Central memory CD4-positive, alpha-beta T cell (primary cell): Measurements from ENCODE around the gene EIF4G3.
"Not testable (repeated sequence)": the region's sequence is repeated elsewhere in the genome, so short reads cannot be mapped to it uniquely, and the experiment has no call there.

Experiments
- DNase-seq: peaks from one replicate; pipeline ENCODE4 v3.0.0; 2022

Gene EIF4G3

GRCh38 chr1:21149855-21150432 lies 26.8 kb downstream of the EIF4G3 start:
- no peak for DNase-seq

DNA sequence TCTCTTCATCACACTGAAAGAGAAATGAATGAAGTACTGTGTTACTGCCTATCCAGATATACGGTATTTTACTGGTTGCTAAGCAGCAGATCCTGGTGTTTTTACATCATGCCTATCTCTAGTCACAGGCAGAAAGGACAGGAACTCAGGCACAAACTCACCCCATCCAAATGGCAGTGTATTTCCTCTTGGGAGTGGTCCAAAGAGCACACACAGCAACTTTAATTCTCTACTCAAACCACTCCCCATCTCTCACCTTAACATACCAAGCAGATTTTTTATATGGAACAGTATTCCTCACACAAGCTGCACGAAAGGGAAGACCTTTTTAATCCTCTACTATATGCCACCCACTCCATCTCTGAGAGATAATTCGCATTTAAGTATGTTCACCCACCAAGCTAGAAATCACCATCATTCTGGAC lies 27.3 kb downstream of the EIF4G3 start:
- no peak for DNase-seq

DNA sequence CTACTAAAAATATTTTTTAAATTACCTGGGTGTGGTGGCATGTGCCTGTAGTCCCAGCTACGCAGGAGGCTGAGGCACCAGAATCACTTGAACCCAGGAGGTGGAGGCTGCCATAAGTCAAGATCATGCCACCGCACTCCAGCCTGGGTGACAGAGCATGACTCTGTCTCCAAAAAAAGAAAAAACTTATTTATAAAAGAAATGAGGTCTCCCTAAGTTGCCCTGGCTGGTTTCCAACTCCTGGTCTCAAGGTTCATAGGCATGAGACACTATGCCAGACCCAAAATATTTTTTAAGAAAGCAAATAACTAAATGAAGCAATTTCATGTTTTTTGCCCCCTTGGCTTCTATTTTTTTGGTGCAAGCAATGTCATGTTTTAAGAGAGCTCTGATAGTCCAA lies 32.9 kb downstream of the EIF4G3 start:
- no peak for DNase-seq

DNA sequence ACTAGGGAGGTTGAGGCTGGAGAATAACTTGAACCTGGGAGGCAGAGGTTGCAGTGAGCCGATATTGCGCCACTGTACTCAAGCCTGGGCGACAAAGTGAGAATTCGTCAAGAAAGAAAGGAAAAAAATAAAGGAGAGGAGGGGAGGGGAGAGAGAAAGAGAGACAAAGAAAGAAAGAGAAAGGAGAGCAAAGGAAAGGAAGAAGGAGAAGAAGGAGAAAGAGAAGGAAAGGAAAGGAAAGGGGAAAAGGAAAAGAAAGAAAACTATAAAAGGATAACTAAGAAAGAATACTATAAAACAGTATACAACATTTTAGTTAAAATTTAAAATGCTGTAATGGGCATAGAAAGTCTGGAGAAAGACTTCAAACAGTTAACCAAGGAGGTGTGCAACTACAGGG lies 33.6 kb downstream of the EIF4G3 start:
- no peak for DNase-seq

DNA sequence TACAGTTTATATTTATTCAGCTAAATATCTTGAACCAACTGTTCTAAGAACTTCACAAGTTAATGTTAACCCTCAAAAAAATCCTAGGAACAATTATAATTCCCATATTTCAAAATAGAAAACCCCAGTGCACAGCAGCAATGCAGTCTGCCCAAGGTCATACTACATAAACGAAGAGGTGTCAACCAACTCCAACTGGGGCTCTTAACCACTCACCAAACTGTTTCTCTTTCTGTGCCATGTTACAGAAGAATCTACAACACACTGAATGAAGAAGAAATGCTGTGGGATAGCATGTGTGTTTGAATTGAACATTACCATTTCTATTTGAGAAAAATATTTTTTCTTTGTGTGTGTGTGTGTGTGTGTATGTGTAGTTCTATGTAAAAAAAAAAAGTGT lies 35.7 kb downstream of the EIF4G3 start:
- DNase-seq, result no peak

DNA sequence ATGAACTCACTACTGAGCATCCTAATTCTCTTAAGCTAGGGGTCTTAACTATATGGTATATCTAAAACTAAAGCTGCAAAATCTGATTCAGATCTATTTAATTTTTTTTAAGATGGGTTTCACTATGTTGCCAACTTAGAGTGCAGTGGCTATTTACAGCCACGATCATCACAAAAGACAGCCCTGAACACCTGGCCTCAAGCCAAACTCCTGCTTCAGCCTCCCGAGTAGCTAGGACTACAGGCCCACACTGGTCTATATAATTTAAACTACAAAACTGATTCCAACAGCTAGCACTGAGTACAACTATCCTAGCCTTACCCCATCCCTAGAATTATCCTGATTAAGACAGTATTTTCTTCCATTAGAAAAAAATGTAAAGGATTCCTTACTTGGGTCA lies 37.1 kb downstream of the EIF4G3 start:
- no peak for DNase-seq

DNA sequence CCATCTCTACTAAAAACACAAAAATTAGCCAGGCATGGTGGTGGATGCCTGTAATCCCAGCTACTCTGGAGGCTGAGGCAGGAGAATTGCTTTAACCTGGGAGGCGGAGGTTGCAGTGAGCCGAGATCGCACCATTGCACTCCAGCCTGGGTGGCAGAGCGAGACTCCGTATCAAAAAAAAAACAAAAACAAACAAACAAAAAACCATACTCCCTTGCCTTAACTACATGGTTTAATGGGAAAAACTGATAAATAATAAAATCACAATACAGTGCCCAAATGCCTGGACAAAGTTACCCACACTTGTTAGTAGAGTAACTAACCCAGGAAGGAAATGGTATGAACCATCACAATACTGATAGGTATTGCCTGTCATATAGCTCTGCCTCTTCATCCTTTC lies 40.4 kb downstream of the EIF4G3 start:
- DNase-seq, result not testable (repeated sequence)

DNA sequence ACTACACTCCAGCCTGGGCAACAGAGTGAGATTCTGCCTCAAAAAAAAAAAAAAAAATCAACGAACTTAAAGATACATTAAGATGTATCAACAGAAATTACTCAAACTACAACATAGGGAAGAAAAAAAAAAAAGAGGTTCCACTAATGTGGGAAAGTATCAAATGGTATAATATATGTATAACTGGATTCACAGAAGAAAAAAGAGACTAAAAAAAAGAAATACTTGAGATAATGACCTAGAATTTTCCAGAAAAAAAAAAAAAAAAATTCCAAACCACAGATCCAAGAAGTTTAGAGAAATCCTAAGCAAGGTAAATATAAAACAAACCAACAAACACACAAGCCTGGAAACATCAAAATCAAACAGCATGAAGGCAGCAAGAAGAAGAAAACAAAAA lies 45.5 kb downstream of the EIF4G3 start:
- DNase-seq, result no peak

GRCh38 chr1:21129407-21129806 lies 47.3 kb downstream of the EIF4G3 start:
- DNase-seq, result no peak

- no peak for DNase-seq
Measured at GRCh38 chr1:21126324-21126723, 50.4 kb downstream of the EIF4G3 start.

DNA sequence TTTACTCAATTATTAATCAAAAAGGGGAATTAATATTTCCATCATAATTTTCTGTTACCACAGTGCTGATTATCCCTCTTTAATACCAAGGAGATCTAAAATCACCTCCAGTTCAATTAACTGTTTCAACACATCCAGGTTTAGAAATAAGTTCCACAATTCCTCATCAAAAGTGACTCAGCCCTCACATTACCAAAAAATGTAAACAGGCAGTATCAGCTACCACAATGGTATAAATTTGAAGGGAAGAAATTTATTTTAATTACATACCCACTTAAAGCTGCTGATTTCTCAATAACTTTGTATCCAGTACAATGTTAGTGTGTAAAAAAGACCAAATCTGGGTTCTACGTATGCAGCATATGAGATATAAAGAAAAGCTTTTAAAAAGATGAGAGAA lies 51.9 kb downstream of the EIF4G3 start:
- DNase-seq, result no peak

- no peak for DNase-seq
Measured at GRCh38 chr1:21123287-21123948, 53.3 kb downstream of the EIF4G3 start.

DNA sequence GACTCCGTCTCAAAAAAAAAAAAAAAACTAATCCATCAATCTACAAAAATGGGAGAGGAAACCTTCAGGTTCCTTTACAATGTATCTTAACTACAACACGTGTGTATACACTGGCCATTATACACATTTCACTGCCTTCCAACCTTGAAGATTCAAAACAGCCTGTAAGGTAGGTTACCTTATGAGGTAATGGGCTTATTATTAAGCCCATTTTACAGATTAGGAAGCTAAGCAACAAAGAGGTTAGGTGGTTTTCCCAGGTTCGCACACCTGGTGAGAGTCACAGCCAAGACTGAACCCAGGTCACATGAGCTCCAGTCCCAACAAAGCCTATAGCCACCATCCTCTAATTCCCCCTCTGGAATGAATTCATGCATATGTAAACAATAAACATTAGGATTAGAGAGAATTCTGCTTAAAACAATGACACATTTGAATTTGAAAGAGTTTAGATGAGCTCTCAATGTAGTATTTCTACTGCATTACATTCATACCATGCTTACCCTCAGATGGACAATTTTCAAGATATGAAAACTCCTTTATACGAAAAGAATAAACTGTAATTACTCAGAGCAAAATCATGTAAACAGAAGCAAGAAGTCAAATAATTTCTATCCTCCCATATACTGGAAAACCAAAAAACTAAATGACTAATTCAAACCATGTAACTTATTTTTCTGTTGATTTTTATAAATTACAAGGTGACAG lies 54.8 kb downstream of the EIF4G3 start:
- DNase-seq, result no peak

- DNase-seq, result no peak
Measured at GRCh38 chr1:21118167-21118566, 58.5 kb downstream of the EIF4G3 start.

DNA sequence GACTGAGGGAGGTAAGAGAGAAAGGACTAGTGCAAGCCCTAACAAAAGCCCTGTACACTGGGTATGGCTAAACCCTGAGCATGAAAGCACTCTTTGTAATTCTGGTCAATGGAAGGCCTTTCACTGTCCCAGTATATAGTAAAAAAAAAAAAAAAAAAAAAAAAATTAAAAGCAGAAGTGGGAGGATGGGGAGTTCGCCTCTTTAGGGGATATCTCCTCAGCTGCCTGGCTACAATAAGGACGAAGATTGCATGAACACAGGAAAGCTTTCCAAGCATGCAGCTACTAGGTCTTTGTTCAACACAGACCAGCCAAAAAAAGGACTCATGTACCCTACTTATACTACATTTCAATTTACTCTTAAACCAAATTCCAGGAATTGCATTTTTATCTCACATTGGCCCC lies 59.1 kb downstream of the EIF4G3 start:
- no peak for DNase-seq

- DNase-seq, result no peak
Measured at GRCh38 chr1:21117159-21117558, 59.5 kb downstream of the EIF4G3 start.

DNA sequence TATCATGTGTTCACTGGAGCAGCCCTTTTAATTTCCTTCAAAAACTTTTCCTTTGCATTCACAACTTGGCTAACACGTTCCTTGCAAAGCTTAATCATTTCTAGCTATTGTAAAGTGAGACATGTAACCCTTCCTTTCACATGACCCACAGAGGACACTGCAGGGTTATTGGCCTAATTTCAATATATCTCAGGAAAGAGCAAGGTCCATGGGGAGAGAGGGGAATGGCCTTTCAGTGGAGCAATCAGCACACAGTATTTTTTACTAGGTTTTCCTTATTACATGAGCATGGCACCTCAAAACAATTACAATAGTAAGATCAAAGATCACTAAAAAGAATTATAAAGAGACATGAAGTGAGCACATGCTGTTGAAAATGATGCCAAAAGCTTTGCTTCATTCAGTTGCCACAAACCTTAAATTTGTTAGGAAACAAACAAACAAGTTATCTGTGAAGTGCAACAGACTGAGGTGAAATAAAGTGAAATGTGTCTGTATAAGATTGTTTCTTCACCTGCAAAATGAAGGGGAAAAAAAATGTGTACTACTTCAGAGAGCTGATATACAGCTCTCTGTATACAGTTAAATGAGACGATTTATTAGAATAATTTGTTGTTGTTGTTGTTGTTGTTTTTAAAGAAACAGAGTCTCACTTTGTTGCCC lies 61.5 kb downstream of the EIF4G3 start:
- DNase-seq, result no peak

DNA sequence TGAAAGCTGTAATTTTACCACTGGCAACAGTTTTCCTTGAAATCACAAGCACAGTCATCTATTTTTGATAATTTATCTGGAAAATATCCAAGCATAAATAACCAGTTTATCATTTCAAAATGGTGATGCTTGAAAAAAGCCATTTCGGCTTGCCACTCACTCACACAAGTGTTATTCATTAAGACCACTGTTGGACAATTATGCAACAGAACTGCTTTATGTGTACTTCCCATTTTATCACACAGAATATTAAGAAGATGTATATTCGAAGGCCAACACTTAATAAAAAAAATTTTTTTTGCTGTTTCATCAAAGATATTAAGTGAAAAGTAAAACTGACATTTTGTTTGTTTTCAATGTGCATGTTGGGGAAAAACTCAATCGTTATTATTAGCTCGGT lies 62.3 kb downstream of the EIF4G3 start:
- DNase-seq, result no peak

- no peak for DNase-seq
Measured at GRCh38 chr1:21110163-21110562, 66.5 kb downstream of the EIF4G3 start.

DNA sequence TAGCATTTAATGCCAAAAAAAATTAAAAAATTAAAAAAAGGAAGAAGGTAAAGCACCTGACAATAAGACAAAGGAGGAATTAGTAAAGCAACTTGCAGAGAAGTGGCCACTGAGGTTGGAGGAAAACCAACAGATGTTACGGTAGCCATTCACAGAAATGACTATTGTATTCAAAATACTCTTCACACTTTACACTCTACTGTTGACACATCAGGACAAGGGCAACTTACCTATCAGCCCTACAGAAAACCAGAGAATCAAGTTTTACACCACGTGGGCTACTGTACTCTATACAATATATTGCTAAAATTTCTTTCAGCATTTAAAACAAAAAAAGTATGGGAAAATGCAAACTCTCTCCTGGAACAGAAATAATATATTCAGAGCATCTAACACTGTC lies 70.0 kb downstream of the EIF4G3 start:
- DNase-seq, result no peak

DNA sequence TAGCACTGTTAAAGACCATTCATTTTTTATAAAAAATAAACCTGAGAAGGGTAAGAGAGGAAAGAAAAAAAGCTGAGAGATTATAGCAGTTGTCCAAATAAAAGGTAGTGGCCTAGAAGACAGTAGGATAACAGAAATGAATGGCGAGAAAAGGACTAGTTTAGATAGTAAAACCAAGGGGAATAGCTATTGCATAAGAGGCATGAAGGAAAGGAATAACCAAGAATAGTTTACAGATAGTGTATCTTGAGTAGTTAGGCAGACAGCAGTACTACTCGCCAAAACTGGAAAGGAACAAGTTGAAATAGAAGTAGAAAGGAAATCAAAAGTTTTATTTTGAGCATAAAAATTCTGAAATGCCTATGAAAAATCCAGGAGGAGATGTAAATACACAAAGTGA lies 70.5 kb downstream of the EIF4G3 start:
- DNase-seq, result no peak

DNA sequence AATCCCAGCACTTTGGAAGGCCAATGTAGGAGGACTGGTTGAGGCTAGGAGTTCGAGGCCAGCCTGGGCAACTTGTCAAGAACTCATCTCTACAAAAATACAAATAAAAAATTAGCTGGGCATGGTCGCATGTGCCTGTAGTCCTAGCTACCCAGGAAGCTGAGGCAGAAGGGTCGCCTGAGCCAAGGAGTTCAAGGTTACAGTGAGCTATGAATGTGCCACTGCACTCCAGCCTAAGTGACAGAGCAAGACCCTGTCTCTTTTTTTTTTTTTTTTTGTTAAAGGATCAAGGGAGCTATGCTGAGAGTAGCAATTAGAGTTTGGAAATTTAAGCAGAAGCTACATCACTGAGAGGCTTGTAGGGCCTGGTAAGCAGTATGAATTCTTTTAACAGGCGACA lies 70.9 kb downstream of the EIF4G3 start:
- DNase-seq, result no peak

DNA sequence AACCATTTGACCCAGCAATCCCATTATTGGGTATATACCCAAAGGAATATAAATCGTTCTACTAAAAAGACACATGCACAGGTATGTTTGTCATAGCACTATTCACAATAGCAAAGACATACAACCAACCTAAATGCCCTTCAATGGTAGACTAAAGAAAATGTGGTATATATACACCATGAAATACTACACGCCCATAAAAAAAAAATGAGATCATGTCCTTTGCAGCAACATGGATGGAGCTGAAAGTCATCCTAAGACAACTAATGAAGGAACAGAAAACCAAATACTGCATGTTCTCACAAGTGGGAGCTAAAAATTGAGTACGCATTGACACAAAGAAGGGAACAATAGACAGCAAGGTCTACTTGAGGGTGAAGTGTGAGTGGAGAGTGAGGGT lies 72.0 kb downstream of the EIF4G3 start:
- no peak for DNase-seq

DNA sequence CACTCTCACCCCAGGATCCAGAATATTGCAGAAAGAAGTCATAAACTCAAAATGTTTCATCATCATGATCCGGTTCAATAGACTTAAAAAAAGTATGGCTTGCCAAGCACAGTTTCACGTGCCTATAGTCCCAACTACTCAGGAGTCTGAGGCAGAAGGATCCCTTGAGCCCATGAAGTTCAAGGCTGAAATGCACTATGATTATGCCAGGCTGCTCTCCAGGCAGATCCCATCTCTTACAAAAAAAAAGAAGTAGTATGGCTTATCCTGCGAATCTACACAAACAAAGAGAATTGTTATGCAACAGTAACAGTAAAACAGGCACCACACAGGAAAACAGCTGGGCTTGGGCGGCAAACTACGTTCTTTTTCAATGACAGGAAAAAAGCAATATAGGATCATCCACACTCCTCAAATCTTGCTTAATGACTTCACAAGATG lies 76.2 kb downstream of the EIF4G3 start:
- DNase-seq, result no peak
